ENCODE data around the gene KIF25.

The KIF25 gene

GRCh38 chr6:168035661-168036545, 38.4 kb downstream of the KIF25 start:
- peaks cover 9% of the 10 kb centered on the region; the same call in 1 of the 2 replicates for H3K4me1 ChIP-seq (ENCODE audit: insufficient read depth, low read length)
- H3K9me3 ChIP-seq (ENCODE audit: control insufficient read depth, insufficient read depth, low read length): peaks cover 19% of the 10 kb centered on the region; the same call in 1 of the 2 replicates
- H3K9ac ChIP-seq (ENCODE audit: low read depth, low read length): peak overlapping the region; percentile 11; the same call in 1 of the 2 replicates
- H3K36me3 ChIP-seq (ENCODE audit: insufficient read depth, low read length): no peaks in the 10 kb centered on the region

GRCh38 chr6:168037242-168037641, 39.8 kb downstream of the KIF25 start:
- H3K9ac ChIP-seq (ENCODE audit: low read depth, low read length): no peak overlapping the region
- H3K4me1 ChIP-seq (ENCODE audit: insufficient read depth, low read length): 0 out of 2 replicates have a peak, but pooled peaks cover 4% of the 10 kb centered on the region
- H3K36me3 ChIP-seq (ENCODE audit: insufficient read depth, low read length): no peaks in the 10 kb centered on the region
- peaks cover 19% of the 10 kb centered on the region; the same call in 1 of the 2 replicates for H3K9me3 ChIP-seq (ENCODE audit: control insufficient read depth, insufficient read depth, low read length)

GRCh38 chr6:168037856-168038255, 40.4 kb downstream of the KIF25 start:
- 0 out of 2 replicates have a peak, but pooled peaks cover 4% of the 10 kb centered on the region for H3K4me1 ChIP-seq (ENCODE audit: insufficient read depth, low read length)
- no peaks in the 10 kb centered on the region for H3K36me3 ChIP-seq (ENCODE audit: insufficient read depth, low read length)
- no peak overlapping the region for H3K9ac ChIP-seq (ENCODE audit: low read depth, low read length)
- H3K9me3 ChIP-seq (ENCODE audit: control insufficient read depth, insufficient read depth, low read length): peaks cover 19% of the 10 kb centered on the region; the same call in 1 of the 2 replicates

GRCh38 chr6:168038576-168039140, 41.2 kb downstream of the KIF25 start:
- H3K9me3 ChIP-seq (ENCODE audit: control insufficient read depth, insufficient read depth, low read length): peaks cover 19% of the 10 kb centered on the region; the same call in 1 of the 2 replicates
- no peak overlapping the region for H3K9ac ChIP-seq (ENCODE audit: low read depth, low read length)
- 0 out of 2 replicates have a peak, but pooled peaks cover 4% of the 10 kb centered on the region for H3K4me1 ChIP-seq (ENCODE audit: insufficient read depth, low read length)
- H3K36me3 ChIP-seq (ENCODE audit: insufficient read depth, low read length): no peaks in the 10 kb centered on the region

DNA sequence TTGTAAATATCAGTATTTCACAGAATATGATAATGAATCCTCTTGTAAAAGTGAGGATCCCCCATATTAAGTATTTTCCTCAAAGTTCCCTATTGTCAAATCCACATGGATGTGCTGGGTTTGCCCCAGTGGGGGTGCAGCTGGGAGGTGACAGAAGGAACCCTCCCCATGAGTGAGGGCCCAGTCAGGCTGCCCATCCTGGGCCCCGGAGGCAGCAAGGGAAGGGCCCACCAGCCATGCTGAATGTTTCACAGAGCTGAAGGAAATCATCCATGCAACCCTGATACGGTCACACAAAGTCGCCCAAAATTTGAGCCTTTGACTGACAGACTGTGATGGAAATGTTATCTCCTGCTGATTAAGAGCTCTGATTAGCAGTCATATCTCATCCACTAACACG, 41.8 kb downstream of the KIF25 start:
- Histone ChIP-seq H3K4me1 (ENCODE audit: insufficient read depth, low read length) (0 out of 2 replicates have a peak, but pooled peaks cover 4% of the 10 kb centered on the region), H3K9ac (ENCODE audit: low read depth, low read length) (no peak overlapping the region), H3K9me3 (ENCODE audit: control insufficient read depth, insufficient read depth, low read length) (peaks cover 19% of the 10 kb centered on the region; the same call in 1 of the 2 replicates), H3K36me3 (ENCODE audit: insufficient read depth, low read length) (no peaks in the 10 kb centered on the region)

GRCh38 chr6:168039849-168040248, 42.4 kb downstream of the KIF25 start:
- Histone ChIP-seq H3K36me3 (ENCODE audit: insufficient read depth, low read length) (no peaks in the 10 kb centered on the region), H3K9me3 (ENCODE audit: control insufficient read depth, insufficient read depth, low read length) (peaks cover 19% of the 10 kb centered on the region; the same call in 1 of the 2 replicates), H3K9ac (ENCODE audit: low read depth, low read length) (no peak overlapping the region), H3K4me1 (ENCODE audit: insufficient read depth, low read length) (0 out of 2 replicates have a peak, but pooled peaks cover 4% of the 10 kb centered on the region)

- Histone ChIP-seq H3K4me1 (ENCODE audit: insufficient read depth, low read length) (0 out of 2 replicates have a peak, but pooled peaks cover 2% of the 10 kb centered on the region), H3K9me3 (ENCODE audit: control insufficient read depth, insufficient read depth, low read length) (peaks cover 19% of the 10 kb centered on the region; the same call in 1 of the 2 replicates), H3K36me3 (ENCODE audit: insufficient read depth, low read length) (no peaks in the 10 kb centered on the region), H3K9ac (ENCODE audit: low read depth, low read length) (no peak overlapping the region)
Observed at GRCh38 chr6:168040856-168041496, 43.5 kb downstream of the KIF25 start.

DNA sequence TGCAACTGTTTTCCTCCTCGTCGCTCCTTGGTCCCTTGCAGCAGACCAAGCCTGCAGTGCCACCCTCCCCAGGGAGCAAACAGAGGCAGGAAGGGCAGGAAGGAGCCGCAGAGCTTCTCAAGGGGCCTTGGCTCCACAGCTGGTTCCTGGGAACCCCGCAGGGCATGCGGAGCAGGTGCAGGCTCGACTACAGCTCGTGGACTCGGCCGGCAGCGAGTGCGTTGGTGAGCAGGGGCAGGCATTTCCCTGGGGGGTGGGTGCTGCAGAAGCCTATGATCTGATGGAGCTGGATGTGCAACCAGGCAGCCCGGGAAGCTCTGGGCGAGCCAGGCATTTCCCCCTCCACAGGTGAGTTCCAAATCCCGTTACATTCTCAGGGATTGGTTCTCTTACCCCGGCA, 44.5 kb downstream of the KIF25 start:
- Histone ChIP-seq H3K4me1 (ENCODE audit: insufficient read depth, low read length) (no peaks in the 10 kb centered on the region), H3K36me3 (ENCODE audit: insufficient read depth, low read length) (no peaks in the 10 kb centered on the region), H3K9ac (ENCODE audit: low read depth, low read length) (no peak overlapping the region), H3K9me3 (ENCODE audit: control insufficient read depth, insufficient read depth, low read length) (peaks cover 19% of the 10 kb centered on the region; the same call in 1 of the 2 replicates)

- peaks cover 17% of the 10 kb centered on the region; the same call in 1 of the 2 replicates for H3K9me3 ChIP-seq (ENCODE audit: control insufficient read depth, insufficient read depth, low read length)
- H3K36me3 ChIP-seq (ENCODE audit: insufficient read depth, low read length): no peaks in the 10 kb centered on the region
- no peaks in the 10 kb centered on the region for H3K4me1 ChIP-seq (ENCODE audit: insufficient read depth, low read length)
- no peak overlapping the region for H3K9ac ChIP-seq (ENCODE audit: low read depth, low read length)
Observed at GRCh38 chr6:168042426-168043192, 45.1 kb downstream of the KIF25 start.

DNA sequence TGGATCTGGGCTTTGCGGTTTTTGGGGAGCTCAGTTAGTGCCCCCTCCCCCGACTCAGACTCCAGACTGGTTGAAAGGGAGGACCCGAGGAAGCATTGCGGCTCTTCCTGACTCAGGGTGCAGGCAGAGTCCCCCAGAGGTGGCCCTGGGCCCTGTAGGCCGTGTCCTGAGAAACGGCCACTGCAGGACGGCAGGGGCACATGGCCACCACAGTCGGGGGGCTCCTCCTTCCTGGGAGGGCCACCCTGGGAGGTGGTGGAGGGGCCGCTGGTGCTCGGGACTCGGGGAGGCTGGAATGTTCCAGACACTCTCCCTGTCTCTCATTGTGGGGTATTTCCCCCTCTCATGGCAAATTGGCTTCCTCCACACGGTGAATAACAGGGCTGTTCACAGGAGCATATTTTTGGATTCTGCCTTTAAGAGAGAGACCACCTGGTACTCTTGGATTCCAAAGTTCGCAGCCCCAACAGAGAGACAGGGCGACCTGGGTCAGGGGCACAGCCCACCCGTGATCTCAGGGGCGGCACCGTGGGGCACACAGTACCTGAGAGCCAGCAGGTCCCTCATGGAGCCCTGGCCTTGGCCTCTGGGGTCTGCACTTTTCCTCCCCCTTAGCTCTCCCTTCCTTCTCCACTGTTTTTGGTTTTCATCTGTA, 45.8 kb downstream of the KIF25 start:
- Histone ChIP-seq H3K4me1 (ENCODE audit: insufficient read depth, low read length) (no peaks in the 10 kb centered on the region), H3K36me3 (ENCODE audit: insufficient read depth, low read length) (no peaks in the 10 kb centered on the region), H3K9ac (ENCODE audit: low read depth, low read length) (no peak overlapping the region), H3K9me3 (ENCODE audit: control insufficient read depth, insufficient read depth, low read length) (peaks cover 11% of the 10 kb centered on the region; the same call in 1 of the 2 replicates)

DNA sequence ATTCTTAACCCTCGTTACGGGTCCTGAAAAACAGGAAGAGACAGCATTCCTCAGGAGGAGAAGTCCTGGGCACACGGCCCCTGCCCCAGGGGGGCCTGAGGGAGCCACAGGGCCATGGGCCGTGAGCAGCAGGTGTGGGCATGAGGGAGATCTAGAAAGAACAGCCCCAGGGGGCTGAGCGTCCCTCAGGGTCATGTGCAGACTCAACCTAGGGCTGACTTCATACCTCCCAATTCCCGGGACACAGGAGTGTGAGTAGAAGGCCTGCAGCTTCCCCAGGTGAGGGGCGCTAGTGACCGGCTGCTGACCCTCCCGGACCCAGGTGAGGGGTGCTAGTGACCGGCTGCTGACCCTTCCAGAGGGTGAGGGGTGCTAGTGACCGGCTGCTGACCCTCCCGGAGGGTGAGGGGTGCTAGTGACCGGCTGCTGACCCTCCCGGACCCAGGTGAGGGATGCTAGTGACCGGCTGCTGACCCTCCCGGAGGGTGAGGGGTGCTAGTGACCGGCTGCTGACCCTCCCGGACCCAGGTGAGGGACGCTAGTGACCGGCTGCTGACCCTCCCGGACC, 46.5 kb downstream of the KIF25 start:
- H3K9me3 ChIP-seq (ENCODE audit: control insufficient read depth, insufficient read depth, low read length): peaks cover 11% of the 10 kb centered on the region; the same call in 1 of the 2 replicates
- no peaks in the 10 kb centered on the region for H3K36me3 ChIP-seq (ENCODE audit: insufficient read depth, low read length)
- H3K4me1 ChIP-seq (ENCODE audit: insufficient read depth, low read length): no peaks in the 10 kb centered on the region
- H3K9ac ChIP-seq (ENCODE audit: low read depth, low read length): no peak overlapping the region

DNA sequence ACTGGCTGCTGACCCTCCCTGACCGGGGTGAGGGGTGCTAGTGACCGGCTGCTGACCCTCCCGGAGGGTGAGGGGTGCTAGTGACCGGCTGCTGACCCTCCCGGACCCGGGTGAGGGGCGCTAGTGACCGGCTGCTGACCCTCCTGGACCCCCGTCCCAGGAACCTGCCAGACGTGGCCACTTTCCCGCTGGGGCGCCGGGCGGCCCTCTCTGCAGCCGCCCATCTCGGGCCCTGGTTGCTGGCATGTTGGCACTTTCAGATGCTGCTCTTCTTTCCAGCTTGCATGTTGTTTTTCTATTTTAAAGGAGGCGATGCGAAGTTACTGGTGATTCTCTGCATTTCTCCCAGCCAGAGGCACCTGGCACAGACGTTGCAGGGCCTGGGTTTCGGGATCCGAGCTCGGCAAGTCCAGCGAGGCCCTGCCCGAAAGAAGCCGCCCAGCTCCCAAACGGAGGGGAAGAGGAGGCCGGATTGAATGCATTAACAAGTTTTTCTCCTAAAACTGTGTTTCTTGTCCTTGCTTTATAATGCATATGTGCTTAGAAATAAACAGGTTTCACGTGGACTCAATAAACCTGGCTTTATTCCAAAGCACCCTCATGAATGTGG, 47.2 kb downstream of the KIF25 start:
- Histone ChIP-seq H3K4me1 (ENCODE audit: insufficient read depth, low read length) (no peaks in the 10 kb centered on the region), H3K9ac (ENCODE audit: low read depth, low read length) (no peak overlapping the region), H3K36me3 (ENCODE audit: insufficient read depth, low read length) (no peaks in the 10 kb centered on the region), H3K9me3 (ENCODE audit: control insufficient read depth, insufficient read depth, low read length) (peaks cover 4% of the 10 kb centered on the region; the same call in 1 of the 2 replicates)

All from ES-I3 (cell line).